KMS-11 (cell line): ENCODE results near the gene TNFRSF12A.

ENCODE experiments used
- H2AFZ ChIP-seq: fragments of 200-600 bp; sonication (generic); 2 replicates; pipeline ENCODE4 v1.6.1; 2016; ENCODE audit warnings: antibody characterized with exemption, mixed run types, low read depth
- H3K27ac ChIP-seq: fragments of 200-600 bp; sonication (generic); 2 replicates; pipeline ENCODE4 v1.6.1; 2016; ENCODE audit warnings: mild to moderate bottlenecking, mixed run types
- H3K27me3 ChIP-seq: fragments of 200-600 bp; sonication (generic); 2 replicates; pipeline ENCODE4 v1.6.1; 2017; ENCODE audit warnings: mild to moderate bottlenecking, low read depth, mixed run types, moderate library complexity; ENCODE audit not compliant: insufficient read depth
- H3K36me3 ChIP-seq: fragments of 200-600 bp; sonication (generic); 2 replicates; pipeline ENCODE4 v1.6.1; 2017; ENCODE audit warnings: mild to moderate bottlenecking, mixed run types; ENCODE audit not compliant: insufficient read depth
- H3K4me1 ChIP-seq: fragments of 200-600 bp; sonication (generic); 2 replicates; pipeline ENCODE4 v1.6.1; 2016; ENCODE audit warnings: mild to moderate bottlenecking, low read depth, mixed run types; ENCODE audit not compliant: poor library complexity, severe bottlenecking
- H3K4me2 ChIP-seq: fragments of 200-600 bp; sonication (generic); 2 replicates; pipeline ENCODE4 v1.7.0; 2016; ENCODE audit warnings: mild to moderate bottlenecking, mixed run types
- H3K4me3 ChIP-seq: fragments of 200-600 bp; sonication (generic); IDR thresholded peaks from 2 replicates; pipeline ENCODE4 v1.6.1; 2017; ENCODE audit warnings: low read depth, low read length, mixed read lengths; ENCODE audit not compliant: insufficient read depth
- H3K79me2 ChIP-seq: fragments of 200-600 bp; sonication (generic); 2 replicates; pipeline ENCODE4 v1.6.1; 2016; ENCODE audit warnings: low read depth, mixed run types; ENCODE audit not compliant: insufficient read depth
- H3K9ac ChIP-seq: fragments of 200-600 bp; sonication (generic); 2 replicates; pipeline ENCODE4 v1.6.1; 2016; ENCODE audit warnings: mild to moderate bottlenecking, mixed run types
- H4K20me1 ChIP-seq: fragments of 200-600 bp; sonication (generic); 2 replicates; pipeline ENCODE4 v1.6.1; 2016; ENCODE audit warnings: mild to moderate bottlenecking, mixed run types; ENCODE audit not compliant: insufficient read depth
- TF ChIP-seq, protein P1 (sequence below): fragments of 200-600 bp; sonication (generic); conservative IDR thresholded peaks from 2 replicates; pipeline ENCODE4 v1.6.1; 2017; ENCODE audit warnings: low read depth, mild to moderate bottlenecking, antibody characterized with exemption, low read length, moderate library complexity, mixed read lengths

TNFRSF12A gene

DNA sequence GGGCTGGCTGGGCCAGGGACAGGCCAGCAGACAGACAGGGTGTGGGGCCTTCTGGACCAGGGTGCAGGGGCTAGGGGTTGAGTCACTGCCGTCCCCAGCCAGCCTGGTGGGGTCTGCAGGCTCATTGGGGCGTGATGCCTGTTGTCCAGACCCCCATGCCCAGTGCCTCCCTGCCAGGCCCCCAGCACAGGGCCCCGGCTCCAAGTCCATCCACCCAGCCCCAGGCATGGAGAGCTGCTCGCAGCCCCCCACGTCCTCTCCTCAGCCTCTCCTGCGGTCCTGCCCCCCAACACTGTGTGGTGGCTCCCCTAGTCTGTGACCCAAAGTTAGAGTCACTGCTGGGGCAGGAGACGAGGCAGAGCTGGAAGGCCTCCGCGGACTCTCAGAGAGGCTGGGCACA is 32.9 kb upstream of the TNFRSF12A start:
- Histone ChIP-seq H3K4me3 (no peak overlapping the region), H2AFZ (no peak overlapping the region), H3K79me2 (no peaks in the 10 kb centered on the region), H3K4me2 (no peak overlapping the region), H3K9ac (no peak overlapping the region), H3K36me3 (no peaks in the 10 kb centered on the region), H4K20me1 (no peaks in the 10 kb centered on the region), H3K27ac (no peak overlapping the region), H3K4me1 (peaks cover 21% of the 10 kb centered on the region), H3K27me3 (peaks cover 86% of the 10 kb centered on the region)
- TF ChIP-seq, protein P1, sequence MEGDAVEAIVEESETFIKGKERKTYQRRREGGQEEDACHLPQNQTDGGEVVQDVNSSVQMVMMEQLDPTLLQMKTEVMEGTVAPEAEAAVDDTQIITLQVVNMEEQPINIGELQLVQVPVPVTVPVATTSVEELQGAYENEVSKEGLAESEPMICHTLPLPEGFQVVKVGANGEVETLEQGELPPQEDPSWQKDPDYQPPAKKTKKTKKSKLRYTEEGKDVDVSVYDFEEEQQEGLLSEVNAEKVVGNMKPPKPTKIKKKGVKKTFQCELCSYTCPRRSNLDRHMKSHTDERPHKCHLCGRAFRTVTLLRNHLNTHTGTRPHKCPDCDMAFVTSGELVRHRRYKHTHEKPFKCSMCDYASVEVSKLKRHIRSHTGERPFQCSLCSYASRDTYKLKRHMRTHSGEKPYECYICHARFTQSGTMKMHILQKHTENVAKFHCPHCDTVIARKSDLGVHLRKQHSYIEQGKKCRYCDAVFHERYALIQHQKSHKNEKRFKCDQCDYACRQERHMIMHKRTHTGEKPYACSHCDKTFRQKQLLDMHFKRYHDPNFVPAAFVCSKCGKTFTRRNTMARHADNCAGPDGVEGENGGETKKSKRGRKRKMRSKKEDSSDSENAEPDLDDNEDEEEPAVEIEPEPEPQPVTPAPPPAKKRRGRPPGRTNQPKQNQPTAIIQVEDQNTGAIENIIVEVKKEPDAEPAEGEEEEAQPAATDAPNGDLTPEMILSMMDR, result no peak

DNA sequence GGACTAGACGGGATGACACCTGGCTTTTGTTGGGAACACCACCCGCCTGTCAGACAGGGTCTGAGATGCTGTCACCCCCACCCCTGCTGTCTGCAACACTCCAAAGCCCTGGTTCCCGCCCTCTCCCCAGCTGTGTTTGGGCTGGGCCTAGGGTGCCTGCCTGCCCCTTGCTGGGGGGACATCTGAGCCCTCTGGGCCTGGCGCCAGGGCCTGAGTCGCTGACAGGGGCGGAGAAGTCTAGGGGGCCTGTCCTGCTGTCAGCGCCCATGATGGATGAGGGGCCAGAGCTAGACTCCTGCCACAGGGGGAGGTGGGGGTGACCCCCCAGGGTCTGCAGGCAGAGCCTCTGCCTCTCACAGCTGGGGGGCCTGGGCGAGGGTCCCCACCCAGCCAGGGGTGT is 32.3 kb upstream of the TNFRSF12A start:
- Histone ChIP-seq H3K79me2 (no peaks in the 10 kb centered on the region), H3K4me1 (peaks cover 21% of the 10 kb centered on the region), H4K20me1 (no peaks in the 10 kb centered on the region), H2AFZ (no peak overlapping the region), H3K36me3 (no peaks in the 10 kb centered on the region), H3K27me3 (peaks cover 92% of the 10 kb centered on the region), H3K4me2 (no peak overlapping the region), H3K27ac (no peak overlapping the region), H3K4me3 (no peak overlapping the region), H3K9ac (no peak overlapping the region)
- TF ChIP-seq, protein P1, result no peak

DNA sequence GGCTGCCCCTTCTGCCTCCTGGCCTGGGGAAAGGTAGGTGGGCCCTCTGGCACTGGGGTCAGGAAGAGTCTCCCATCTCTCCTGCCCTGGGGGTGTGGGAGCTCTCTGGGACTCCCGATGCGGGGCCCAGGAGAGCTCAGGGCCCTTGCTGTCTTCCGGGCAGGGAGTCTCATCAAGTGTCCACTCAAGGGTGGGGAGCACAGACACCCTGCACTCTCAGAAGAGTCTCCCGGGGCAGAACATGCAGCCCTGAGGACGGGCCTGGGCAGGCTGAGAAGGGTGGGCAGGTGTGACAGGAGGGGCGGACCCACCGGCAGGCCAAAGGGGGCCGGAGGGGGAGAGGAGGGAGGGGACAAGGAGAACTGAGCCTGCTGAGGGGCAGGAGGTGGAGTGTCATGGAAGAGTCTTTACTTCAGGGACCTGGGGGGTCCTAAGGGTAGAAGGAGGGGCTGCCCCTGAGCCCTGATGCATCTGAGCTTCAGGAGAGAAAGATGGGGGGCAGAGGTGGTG is 31.5 kb upstream of the TNFRSF12A start:
- TF ChIP-seq, protein P1, result no peak
- Histone ChIP-seq H3K79me2 (no peaks in the 10 kb centered on the region), H3K9ac (no peak overlapping the region), H3K4me1 (peaks cover 13% of the 10 kb centered on the region), H4K20me1 (no peaks in the 10 kb centered on the region), H2AFZ (no peak overlapping the region), H3K4me2 (no peak overlapping the region), H3K36me3 (no peaks in the 10 kb centered on the region), H3K4me3 (no peak overlapping the region), H3K27me3 (peaks cover 100% of the 10 kb centered on the region), H3K27ac (no peak overlapping the region)

DNA sequence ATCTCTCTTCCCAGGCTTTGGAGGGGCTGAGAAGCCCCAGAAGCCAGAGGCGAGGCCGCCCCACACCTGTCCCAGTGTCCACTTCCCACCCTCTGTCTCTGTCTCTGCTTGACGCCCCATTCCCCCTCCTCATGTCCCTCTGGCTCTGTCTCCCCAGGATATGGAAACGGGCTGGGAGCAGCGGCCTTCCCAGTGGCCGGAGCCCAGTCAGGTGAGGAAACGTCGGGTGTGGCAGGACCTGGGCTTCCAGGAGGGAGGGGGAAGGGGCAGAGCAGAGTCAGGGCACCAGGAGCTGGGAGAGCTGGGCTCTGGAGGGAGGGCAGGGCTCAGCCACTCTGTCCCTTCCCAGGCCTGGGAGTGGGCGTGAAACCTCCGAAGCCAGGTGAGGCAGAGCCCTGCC is 29.3 kb upstream of the TNFRSF12A start:
- Histone ChIP-seq H3K4me2 (no peak overlapping the region), H3K27ac (no peak overlapping the region), H3K4me3 (no peak overlapping the region), H4K20me1 (no peaks in the 10 kb centered on the region), H3K27me3 (peaks cover 100% of the 10 kb centered on the region), H3K4me1 (no peaks in the 10 kb centered on the region), H2AFZ (no peak overlapping the region), H3K79me2 (no peaks in the 10 kb centered on the region), H3K36me3 (no peaks in the 10 kb centered on the region), H3K9ac (no peak overlapping the region)
- TF ChIP-seq, protein P1, result no peak
